K562 (cell line): Measurements from ENCODE around the gene ATP9B. TPM values are rescaled to one million over a fixed set of nuclear protein-coding genes. Genes with fewer than 3 reads are reported as not detected.

Source experiments
- ATAC-seq: fragments of 200-7000 bp; cut with Tn5 transposase; 3 replicates; pipeline ENCODE4 v1.9.1; 2020; ENCODE audit warnings: moderate library complexity
- BruUV-seq: library from RNA; stranded (reverse); fragments of 400-500 nt; replicated peaks from 2 replicates; lab custom pipeline; 2021; lab: Mats Ljungman, UMichigan
- CTCF ChIA-PET: fragments of 300-600 bp; formaldehyde crosslinking; extraction: SDS; loops from one replicate; lab custom pipeline; 2021; ENCODE audit warnings: low intra/inter-chr PET ratio; lab: Yijun Ruan, JAX
- POLR2A ChIA-PET: fragments of 300-600, 350-650 bp; sonication (Branson Sonifier 250); formaldehyde crosslinking; extraction: SDS; loops from one replicate; lab custom pipeline; 2021; ENCODE audit warnings: antibody characterized with exemption, inconsistent platforms; lab: Yijun Ruan, JAX
- DNase-seq, 4 experiments: peaks; one replicate each; pipeline versions ENCODE4 v3.0.0 to v3.0.0-alpha.2; 2011 to 2018; ENCODE audit warnings: low spot score in 3 of 4, mixed read lengths in 3 of 4; ENCODE audit errors: extremely low read depth in 1 of 4
- FAIRE-seq: peaks from 2 replicates; lab custom pipeline; 2011; peaks lifted over from hg19 to GRCh38; lab: Jason Lieb, UNC
- H2AFZ ChIP-seq: 2 replicates; pipeline ENCODE4 v1.6.0; 2011; ENCODE audit warnings: low read depth, low read length, control low read depth, inconsistent platforms
- H3K27ac ChIP-seq: fragments of 200-600 bp; 3 replicates; pipeline ENCODE4 v1.8.0; 2011; ENCODE audit warnings: low read depth, mild to moderate bottlenecking, control low read depth, inconsistent platforms, low read length, moderate library complexity, mixed read lengths; ENCODE audit errors: extremely low read depth
- H3K27me3 ChIP-seq, 2 experiments: fragments of 300-600 bp in 1 of 2; 2 replicates in 1 of 2; 3 replicates in 1 of 2; pipeline versions ENCODE4 v1.6.0 to v1.8.0; 2011; ENCODE audit warnings: inconsistent platforms in 2 of 2, low read length in 2 of 2, mild to moderate bottlenecking in 1 of 2, mixed read lengths in 1 of 2, moderate library complexity in 1 of 2; ENCODE audit not compliant: control insufficient read depth in 2 of 2, insufficient read depth in 2 of 2
- H3K36me3 ChIP-seq: fragments of 300-600 bp; 3 replicates; pipeline ENCODE4 v1.8.0; 2011; ENCODE audit warnings: mild to moderate bottlenecking, low read length, inconsistent platforms; ENCODE audit not compliant: control insufficient read depth, insufficient read depth
- H3K4me1 ChIP-seq, 2 experiments: fragments of 200-600 bp in 1 of 2; replicated peaks in 1 of 2; 2 replicates in 1 of 2; 3 replicates in 1 of 2; pipeline versions ENCODE4 v1.5.1 to v1.8.0; 2011; ENCODE audit warnings: inconsistent platforms in 2 of 2, low read length in 2 of 2, mild to moderate bottlenecking in 1 of 2, mixed read lengths in 1 of 2, moderate library complexity in 1 of 2; ENCODE audit not compliant: control insufficient read depth in 2 of 2, insufficient read depth in 2 of 2
- H3K4me2 ChIP-seq: 2 replicates; pipeline ENCODE4 v1.6.1; 2011; ENCODE audit warnings: low read length, control low read depth, inconsistent platforms, mixed read lengths; ENCODE audit not compliant: insufficient read depth
- H3K4me3 ChIP-seq: fragments of 200-600 bp; sonication (generic), shearing (Covaris generic); 2 replicates; pipeline ENCODE4 v1.5.1; 2016; ENCODE audit warnings: control low read depth, inconsistent platforms
- H3K79me2 ChIP-seq: fragments of 200-600 bp; 3 replicates; pipeline ENCODE4 v1.8.0; 2011; ENCODE audit warnings: low read length, inconsistent platforms; ENCODE audit not compliant: control insufficient read depth, insufficient read depth
- H3K9ac ChIP-seq, 2 experiments: 2 replicates each; pipeline versions ENCODE4 v1.6.0 to v1.6.1; 2011; ENCODE audit warnings: low read depth in 2 of 2, low read length in 2 of 2, control low read depth in 1 of 2, inconsistent platforms in 1 of 2, mild to moderate bottlenecking in 1 of 2, mixed read lengths in 1 of 2; ENCODE audit not compliant: insufficient read depth in 1 of 2
- H3K9me1 ChIP-seq: one replicate; pipeline ENCODE4 v1.6.0; 2011; ENCODE audit warnings: inconsistent platforms, mild to moderate bottlenecking, low read length, moderate library complexity; ENCODE audit not compliant: control insufficient read depth, insufficient read depth
- H3K9me3 ChIP-seq: replicated peaks from 2 replicates; pipeline ENCODE4 v1.5.1; 2011; ENCODE audit warnings: low read depth, low read length, inconsistent platforms; ENCODE audit not compliant: control insufficient read depth, insufficient read depth
- H4K20me1 ChIP-seq: replicated peaks from 2 replicates; pipeline ENCODE4 v1.6.1; 2011; ENCODE audit warnings: low read length, inconsistent platforms, mixed read lengths; ENCODE audit not compliant: control insufficient read depth, insufficient read depth
- SMARCA4 ChIP-seq: fragments of 450-650 bp; IDR thresholded peaks from 2 replicates; pipeline ENCODE4 v1.6.1; 2016
- SMARCA5 ChIP-seq: fragments of 450-650 bp; IDR thresholded peaks from 2 replicates; pipeline ENCODE4 v1.6.1; 2016
- ZNF384 ChIP-seq: IDR thresholded peaks from 2 replicates; pipeline ENCODE4 v1.6.1; 2012; ENCODE audit warnings: low read depth, low read length, improper control_type of control experiment
- ZNF436 ChIP-seq: fragments of 250-450, 450-650 bp; sonication (Bioruptor Pico); formaldehyde crosslinking; IDR thresholded peaks from 2 replicates; pipeline ENCODE4 v1.7.0; 2020; ENCODE audit warnings: mild to moderate bottlenecking
- ZNF644 ChIP-seq: fragments of 200-800 bp; sonication (Bioruptor generic); IDR thresholded peaks from 2 replicates; pipeline ENCODE4 v1.6.1; 2016; ENCODE audit warnings: low read depth, missing genetic modification characterization, missing compliant biosample characterization
- WGBS: fragments of 100-300 bp; shearing (Covaris generic); methylation state at CpG from one replicate; pipeline ENCODE4 v1.1.6; 2016; ENCODE audit warnings: low coverage, mixed read lengths; ENCODE audit not compliant: insufficient coverage; ENCODE audit errors: missing lambda C conversion rate; 5-methylcytosine and 5-hydroxymethylcytosine counted together
- in situ Hi-C: fragments of 300-500 bp; cut with MboI; formaldehyde crosslinking; loops from 4 replicates; pipeline ENCODE4 v1.15.0; 2018; ENCODE audit warnings: inconsistent platforms, mixed read lengths
- intact Hi-C: fragments of 100-400 bp; cut with micrococcal nuclease; formaldehyde crosslinking; loops from 2 replicates; pipeline ENCODE4 v1.14.2; 2022
- polyA plus RNA-seq, 8 experiments: library from polyadenylated mRNA; depleted of rRNA in 4 of 8; stranded (reverse) in 5 of 8; unstranded in 3 of 8; fragments of >200 nt; fragmentation: Nextera tagmentation in 2 of 8; fragmentation: Illumina TruSeq in 1 of 8; extraction: Ambion mirVana in 2 of 8; extraction: Trizol in 1 of 8; gene quantifications; 2 replicates each; pipeline versions ENCODE4 v1.2.1 to v1.2.3, GENCODE V29; 2011 to 2014; ENCODE audit warnings: inconsistent platforms in 1 of 8, missing spikeins in 1 of 8
- total RNA-seq, 7 experiments: library from RNA; depleted of rRNA in 6 of 7; stranded (reverse); fragments of >200 nt in 6 of 7; fragmentation: Illumina TruSeq in 2 of 7; extraction: Trizol in 2 of 7; gene quantifications; 2 replicates each; pipeline versions ENCODE4 v1.2.1 to v1.2.3, GENCODE V29; 2011 to 2021; ENCODE audit warnings: low replicate concordance in 1 of 7
- TF ChIP-seq, protein P1 (sequence below): fragments of 450-650 bp; IDR thresholded peaks from 2 replicates; pipeline ENCODE4 v1.6.1; 2016; ENCODE audit warnings: low read depth
- TF ChIP-seq, protein P2 (sequence below): fragments of 200-800 bp; sonication (Bioruptor generic); IDR thresholded peaks from 2 replicates; pipeline ENCODE4 v1.6.1; 2016; ENCODE audit warnings: missing genetic modification characterization, missing compliant biosample characterization

ATP9B gene
- total and polyA plus RNA-seq, 9 of the 15 experiments (the other 6 are each of a cell fraction or from before 2014, with no cell fraction given): 0.66 to 13.2 (median 7.9) TPM

DNA sequence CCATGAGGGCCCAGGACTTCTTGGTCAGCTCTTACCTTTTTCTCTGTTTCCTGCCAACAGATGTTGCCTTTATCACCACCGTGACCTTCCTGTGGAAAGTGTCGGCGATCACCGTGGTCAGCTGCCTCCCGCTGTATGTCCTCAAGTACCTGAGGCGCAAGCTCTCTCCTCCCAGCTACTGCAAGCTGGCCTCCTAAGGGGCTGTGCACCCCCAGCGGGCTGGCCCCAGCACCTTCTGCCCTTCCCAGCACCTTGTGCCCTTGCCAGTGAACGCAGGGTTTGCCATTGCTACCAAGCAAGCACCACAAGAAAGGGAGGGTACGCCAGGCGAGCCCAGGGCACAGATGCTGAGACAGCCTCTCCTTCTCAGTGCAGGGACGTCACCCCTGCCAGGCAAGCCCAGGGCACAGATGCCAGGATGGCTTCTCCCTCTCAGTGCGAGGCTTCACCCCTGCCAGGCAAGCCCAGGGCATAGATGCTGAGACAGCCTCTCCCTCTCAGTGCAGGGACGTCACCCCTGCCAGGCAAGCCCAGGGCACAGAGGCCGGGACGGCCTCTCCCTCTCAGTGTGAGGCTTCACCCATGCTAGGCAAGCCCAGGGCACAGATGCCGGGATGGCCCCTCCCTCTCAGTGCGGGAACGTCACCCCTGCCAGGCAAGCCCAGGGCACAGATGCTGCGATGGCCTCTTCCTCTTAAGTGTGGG, 308.1 kb downstream of the ATP9B start:
- Histone ChIP-seq H3K27ac (no peak overlapping the region), H3K4me2 (no peak overlapping the region), H3K4me1 (peaks cover 0 to 9% of the 10 kb centered on the region in 2 experiments; a peak in 1 of 5 replicates), H4K20me1 (no peaks in the 10 kb centered on the region; the same call in 1 of the 2 replicates), H3K4me3 (no peak overlapping the region), H3K27me3 (no peaks in the 10 kb centered on the region; a peak in 1 of 5 replicates), H2AFZ (no peak overlapping the region), H3K36me3 (no peaks in the 10 kb centered on the region), H3K9me1 (no peaks in the 10 kb centered on the region), H3K79me2 (no peaks in the 10 kb centered on the region), H3K9me3 (no peaks in the 10 kb centered on the region), H3K9ac (no peak overlapping the region)
- FAIRE-seq (no peak), DNase-seq (no peak), ATAC-seq (no peak)
- 72% methylated on average over 7 of the region's 19 CpGs for WGBS
- no TSS peak for BruUV-seq
- ChIA-PET CTCF (interaction anchor here (1.9 kb wide), 1 partner anchor 152 kb away, joined by 8 read pairs; no protein-coding TSS in a partner anchor), POLR2A (interaction anchor here (0.6 kb wide), 1 partner anchor 90 kb away, joined by 3 read pairs; no protein-coding TSS in a partner anchor)
- in situ Hi-C loops: no loop called here
- intact Hi-C loops: no loop called here
- TF ChIP-seq ZNF384 (no peak), ZNF436 (CRISPR knock-in tag) (no peak), SMARCA5 (no peak), SMARCA4 (no peak), ZNF644 (tag) (no peak)
- TF ChIP-seq, protein P1, sequence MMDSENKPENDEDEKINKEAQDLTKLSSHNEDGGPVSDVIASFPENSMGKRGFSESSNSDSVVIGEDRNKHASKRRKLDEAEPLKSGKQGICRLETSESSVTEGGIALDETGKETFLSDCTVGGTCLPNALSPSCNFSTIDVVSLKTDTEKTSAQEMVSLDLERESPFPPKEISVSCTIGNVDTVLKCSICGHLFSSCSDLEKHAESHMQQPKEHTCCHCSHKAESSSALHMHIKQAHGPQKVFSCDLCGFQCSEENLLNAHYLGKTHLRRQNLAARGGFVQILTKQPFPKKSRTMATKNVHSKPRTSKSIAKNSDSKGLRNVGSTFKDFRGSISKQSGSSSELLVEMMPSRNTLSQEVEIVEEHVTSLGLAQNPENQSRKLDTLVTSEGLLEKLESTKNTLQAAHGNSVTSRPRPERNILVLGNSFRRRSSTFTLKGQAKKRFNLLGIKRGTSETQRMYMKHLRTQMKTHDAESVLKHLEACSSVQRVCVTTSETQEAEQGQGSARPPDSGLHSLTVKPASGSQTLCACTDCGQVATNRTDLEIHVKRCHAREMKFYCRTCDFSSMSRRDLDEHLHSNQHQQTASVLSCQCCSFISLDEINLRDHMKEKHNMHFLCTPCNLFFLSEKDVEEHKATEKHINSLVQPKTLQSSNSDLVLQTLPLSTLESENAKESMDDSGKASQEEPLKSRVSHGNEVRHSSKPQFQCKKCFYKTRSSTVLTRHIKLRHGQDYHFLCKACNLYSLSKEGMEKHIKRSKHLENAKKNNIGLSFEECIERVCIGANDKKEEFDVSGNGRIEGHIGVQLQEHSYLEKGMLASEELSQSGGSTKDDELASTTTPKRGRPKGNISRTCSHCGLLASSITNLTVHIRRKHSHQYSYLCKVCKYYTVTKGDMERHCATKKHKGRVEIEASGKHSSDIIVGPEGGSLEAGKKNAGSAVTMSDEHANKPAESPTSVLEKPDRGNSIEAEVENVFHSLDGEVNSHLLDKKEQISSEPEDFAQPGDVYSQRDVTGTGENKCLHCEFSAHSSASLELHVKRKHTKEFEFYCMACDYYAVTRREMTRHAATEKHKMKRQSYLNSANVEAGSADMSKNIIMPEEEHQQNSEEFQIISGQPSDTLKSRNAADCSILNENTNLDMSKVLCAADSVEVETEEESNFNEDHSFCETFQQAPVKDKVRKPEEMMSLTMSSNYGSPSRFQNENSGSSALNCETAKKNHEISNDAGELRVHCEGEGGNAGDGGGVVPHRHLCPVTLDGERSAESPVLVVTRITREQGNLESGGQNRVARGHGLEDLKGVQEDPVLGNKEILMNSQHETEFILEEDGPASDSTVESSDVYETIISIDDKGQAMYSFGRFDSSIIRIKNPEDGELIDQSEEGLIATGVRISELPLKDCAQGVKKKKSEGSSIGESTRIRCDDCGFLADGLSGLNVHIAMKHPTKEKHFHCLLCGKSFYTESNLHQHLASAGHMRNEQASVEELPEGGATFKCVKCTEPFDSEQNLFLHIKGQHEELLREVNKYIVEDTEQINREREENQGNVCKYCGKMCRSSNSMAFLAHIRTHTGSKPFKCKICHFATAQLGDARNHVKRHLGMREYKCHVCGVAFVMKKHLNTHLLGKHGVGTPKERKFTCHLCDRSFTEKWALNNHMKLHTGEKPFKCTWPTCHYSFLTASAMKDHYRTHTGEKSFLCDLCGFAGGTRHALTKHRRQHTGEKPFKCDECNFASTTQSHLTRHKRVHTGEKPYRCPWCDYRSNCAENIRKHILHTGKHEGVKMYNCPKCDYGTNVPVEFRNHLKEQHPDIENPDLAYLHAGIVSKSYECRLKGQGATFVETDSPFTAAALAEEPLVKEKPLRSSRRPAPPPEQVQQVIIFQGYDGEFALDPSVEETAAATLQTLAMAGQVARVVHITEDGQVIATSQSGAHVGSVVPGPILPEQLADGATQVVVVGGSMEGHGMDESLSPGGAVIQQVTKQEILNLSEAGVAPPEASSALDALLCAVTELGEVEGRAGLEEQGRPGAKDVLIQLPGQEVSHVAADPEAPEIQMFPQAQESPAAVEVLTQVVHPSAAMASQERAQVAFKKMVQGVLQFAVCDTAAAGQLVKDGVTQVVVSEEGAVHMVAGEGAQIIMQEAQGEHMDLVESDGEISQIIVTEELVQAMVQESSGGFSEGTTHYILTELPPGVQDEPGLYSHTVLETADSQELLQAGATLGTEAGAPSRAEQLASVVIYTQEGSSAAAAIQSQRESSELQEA: no peak
- TF ChIP-seq, protein P2, sequence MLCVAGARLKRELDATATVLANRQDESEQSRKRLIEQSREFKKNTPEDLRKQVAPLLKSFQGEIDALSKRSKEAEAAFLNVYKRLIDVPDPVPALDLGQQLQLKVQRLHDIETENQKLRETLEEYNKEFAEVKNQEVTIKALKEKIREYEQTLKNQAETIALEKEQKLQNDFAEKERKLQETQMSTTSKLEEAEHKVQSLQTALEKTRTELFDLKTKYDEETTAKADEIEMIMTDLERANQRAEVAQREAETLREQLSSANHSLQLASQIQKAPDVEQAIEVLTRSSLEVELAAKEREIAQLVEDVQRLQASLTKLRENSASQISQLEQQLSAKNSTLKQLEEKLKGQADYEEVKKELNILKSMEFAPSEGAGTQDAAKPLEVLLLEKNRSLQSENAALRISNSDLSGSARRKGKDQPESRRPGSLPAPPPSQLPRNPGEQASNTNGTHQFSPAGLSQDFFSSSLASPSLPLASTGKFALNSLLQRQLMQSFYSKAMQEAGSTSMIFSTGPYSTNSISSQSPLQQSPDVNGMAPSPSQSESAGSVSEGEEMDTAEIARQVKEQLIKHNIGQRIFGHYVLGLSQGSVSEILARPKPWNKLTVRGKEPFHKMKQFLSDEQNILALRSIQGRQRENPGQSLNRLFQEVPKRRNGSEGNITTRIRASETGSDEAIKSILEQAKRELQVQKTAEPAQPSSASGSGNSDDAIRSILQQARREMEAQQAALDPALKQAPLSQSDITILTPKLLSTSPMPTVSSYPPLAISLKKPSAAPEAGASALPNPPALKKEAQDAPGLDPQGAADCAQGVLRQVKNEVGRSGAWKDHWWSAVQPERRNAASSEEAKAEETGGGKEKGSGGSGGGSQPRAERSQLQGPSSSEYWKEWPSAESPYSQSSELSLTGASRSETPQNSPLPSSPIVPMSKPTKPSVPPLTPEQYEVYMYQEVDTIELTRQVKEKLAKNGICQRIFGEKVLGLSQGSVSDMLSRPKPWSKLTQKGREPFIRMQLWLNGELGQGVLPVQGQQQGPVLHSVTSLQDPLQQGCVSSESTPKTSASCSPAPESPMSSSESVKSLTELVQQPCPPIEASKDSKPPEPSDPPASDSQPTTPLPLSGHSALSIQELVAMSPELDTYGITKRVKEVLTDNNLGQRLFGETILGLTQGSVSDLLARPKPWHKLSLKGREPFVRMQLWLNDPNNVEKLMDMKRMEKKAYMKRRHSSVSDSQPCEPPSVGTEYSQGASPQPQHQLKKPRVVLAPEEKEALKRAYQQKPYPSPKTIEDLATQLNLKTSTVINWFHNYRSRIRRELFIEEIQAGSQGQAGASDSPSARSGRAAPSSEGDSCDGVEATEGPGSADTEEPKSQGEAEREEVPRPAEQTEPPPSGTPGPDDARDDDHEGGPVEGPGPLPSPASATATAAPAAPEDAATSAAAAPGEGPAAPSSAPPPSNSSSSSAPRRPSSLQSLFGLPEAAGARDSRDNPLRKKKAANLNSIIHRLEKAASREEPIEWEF (CRISPR knock-in tag): no peak
